DOHH2 (cell line): Measurements from ENCODE around the gene ST3GAL5.

Experiments used
- EZH2phosphoT487 ChIP-seq: fragments of 200-600 bp; sonication (generic); IDR thresholded peaks from 2 replicates; pipeline ENCODE4 v1.6.1; 2017; ENCODE audit warnings: borderline replicate concordance, mild to moderate bottlenecking, antibody characterized with exemption, low read length, moderate library complexity, mixed read lengths
- TF ChIP-seq, protein P1 (sequence below): fragments of 200-600 bp; sonication (generic); IDR thresholded peaks from one replicate; pipeline ENCODE4 v1.5.1; 2014; ENCODE audit warnings: antibody characterized with exemption, mild to moderate bottlenecking, low read depth, low read length; ENCODE audit not compliant: poor library complexity, severe bottlenecking

DNA sequence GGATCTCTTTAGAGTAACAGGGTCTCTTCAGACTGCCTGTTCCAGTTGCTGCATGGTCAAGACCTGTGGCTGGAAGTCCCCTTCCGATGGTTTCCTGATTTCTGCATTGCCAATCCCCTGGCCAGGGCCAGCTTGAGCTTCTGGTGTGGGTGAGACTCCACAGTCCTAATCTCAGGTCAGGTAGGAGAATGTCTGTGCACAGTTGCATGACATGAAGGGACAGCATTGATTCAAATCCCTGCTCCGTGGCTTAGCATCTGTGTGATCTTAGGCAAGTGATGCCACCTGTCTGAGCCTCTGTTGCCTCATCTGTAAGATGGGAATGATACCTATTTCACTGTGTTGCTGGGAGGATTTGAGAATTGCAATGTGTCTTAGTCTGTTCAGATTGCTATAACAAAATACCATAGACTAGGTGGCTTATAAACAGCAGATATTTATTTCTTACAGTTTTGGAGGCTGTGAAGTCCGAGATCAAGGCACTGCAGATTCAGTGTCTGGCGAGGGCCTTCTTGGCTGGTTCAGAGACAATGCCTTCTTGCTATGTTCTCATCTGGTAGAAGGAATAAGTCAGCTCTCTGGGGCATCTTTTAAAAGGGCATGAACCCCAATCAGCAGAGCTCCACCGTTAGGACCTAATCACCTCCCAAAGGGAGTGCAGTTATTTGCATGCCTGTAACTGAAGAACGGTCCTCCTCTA is 68.8 kb downstream of the ST3GAL5 start:
- TF ChIP-seq, protein P1, sequence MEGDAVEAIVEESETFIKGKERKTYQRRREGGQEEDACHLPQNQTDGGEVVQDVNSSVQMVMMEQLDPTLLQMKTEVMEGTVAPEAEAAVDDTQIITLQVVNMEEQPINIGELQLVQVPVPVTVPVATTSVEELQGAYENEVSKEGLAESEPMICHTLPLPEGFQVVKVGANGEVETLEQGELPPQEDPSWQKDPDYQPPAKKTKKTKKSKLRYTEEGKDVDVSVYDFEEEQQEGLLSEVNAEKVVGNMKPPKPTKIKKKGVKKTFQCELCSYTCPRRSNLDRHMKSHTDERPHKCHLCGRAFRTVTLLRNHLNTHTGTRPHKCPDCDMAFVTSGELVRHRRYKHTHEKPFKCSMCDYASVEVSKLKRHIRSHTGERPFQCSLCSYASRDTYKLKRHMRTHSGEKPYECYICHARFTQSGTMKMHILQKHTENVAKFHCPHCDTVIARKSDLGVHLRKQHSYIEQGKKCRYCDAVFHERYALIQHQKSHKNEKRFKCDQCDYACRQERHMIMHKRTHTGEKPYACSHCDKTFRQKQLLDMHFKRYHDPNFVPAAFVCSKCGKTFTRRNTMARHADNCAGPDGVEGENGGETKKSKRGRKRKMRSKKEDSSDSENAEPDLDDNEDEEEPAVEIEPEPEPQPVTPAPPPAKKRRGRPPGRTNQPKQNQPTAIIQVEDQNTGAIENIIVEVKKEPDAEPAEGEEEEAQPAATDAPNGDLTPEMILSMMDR, result no peak
- TF ChIP-seq EZH2phosphoT487, result no peak
